Right lobe of liver (tissue), 4 donors: ENCODE data around the gene FAM184A.

Source experiments
- POLR2A ChIP-seq: fragments of 450-650 bp; IDR thresholded peaks from one replicate; pipeline ENCODE4 v1.6.1; 2017; ENCODE audit warnings: antibody characterized with exemption, mild to moderate bottlenecking
- TF ChIP-seq, protein P1 (sequence below), 4 donors: fragments of 200-600 bp in 3 of 4; fragments of 450-650 bp in 1 of 4; IDR thresholded peaks; one replicate each; pipeline versions ENCODE4 v1.5.1 to v1.8.0; 2016 to 2022; ENCODE audit warnings: antibody characterized with exemption in 4 of 4, mild to moderate bottlenecking in 2 of 4
- donor health status: DM: no; HTN: no; CAD: no.
- donor health status: DM: no; HTN: no; CAD: no.
- donor health status: DM: no; HTN: yes; CAD: no.

DNA sequence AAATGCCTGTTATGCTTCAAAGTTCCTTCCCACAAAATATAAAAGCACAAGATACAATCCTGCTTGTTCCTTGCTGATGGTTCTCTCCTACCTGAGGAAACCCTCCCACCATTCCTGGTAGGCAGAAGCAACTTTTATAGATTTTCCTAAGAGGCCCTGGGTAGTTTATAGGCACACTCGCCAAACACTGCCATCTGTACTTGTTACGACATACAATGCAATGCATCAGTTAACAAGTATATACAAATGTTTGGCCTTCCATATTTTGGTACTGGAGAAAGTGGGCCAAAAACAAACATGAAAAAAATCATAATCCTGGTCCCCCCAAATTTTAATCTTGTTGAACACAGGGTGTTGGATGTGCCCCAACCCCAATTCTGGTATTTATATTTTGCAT, 160.1 kb downstream of the FAM184A start:
- TF ChIP-seq POLR2A: no peak
- TF ChIP-seq, protein P1, sequence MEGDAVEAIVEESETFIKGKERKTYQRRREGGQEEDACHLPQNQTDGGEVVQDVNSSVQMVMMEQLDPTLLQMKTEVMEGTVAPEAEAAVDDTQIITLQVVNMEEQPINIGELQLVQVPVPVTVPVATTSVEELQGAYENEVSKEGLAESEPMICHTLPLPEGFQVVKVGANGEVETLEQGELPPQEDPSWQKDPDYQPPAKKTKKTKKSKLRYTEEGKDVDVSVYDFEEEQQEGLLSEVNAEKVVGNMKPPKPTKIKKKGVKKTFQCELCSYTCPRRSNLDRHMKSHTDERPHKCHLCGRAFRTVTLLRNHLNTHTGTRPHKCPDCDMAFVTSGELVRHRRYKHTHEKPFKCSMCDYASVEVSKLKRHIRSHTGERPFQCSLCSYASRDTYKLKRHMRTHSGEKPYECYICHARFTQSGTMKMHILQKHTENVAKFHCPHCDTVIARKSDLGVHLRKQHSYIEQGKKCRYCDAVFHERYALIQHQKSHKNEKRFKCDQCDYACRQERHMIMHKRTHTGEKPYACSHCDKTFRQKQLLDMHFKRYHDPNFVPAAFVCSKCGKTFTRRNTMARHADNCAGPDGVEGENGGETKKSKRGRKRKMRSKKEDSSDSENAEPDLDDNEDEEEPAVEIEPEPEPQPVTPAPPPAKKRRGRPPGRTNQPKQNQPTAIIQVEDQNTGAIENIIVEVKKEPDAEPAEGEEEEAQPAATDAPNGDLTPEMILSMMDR (IDR thresholded peaks at IDR 0.05): no peak
